22Rv1 (cell line): ENCODE data around the gene ANXA6.

ENCODE experiments used
- CTCF ChIP-seq: fragments of 450-650 bp; IDR thresholded peaks from 2 replicates; pipeline ENCODE4 v1.5.1; 2017; ENCODE audit warnings: mild to moderate bottlenecking
- ZFX ChIP-seq: fragments of 450-650 bp; IDR thresholded peaks from 2 replicates; pipeline ENCODE4 v1.6.1; 2017; ENCODE audit warnings: antibody characterized with exemption, borderline replicate concordance

GRCh38 chr5:151189151-151189550 lies 31.6 kb upstream of the ANXA6 start:
- TF ChIP-seq CTCF (no peak), ZFX (no peak)
